OCI-LY1 (cell line): ENCODE data around the gene ZCCHC14.
"Not testable (repeated sequence)": the region's sequence is repeated elsewhere in the genome, so short reads cannot be mapped to it uniquely, and the experiment has no call there.

Experiments used
- H2AFZ ChIP-seq: fragments of 200-600 bp; sonication (generic), shearing (Covaris generic); 2 replicates; pipeline ENCODE4 v1.6.0; 2014; ENCODE audit warnings: antibody characterized with exemption, mild to moderate bottlenecking, low read length
- H3F3A ChIP-seq: fragments of 200-600 bp; sonication (generic), shearing (Covaris generic); 2 replicates; pipeline ENCODE4 v1.6.0; 2014; ENCODE audit warnings: mild to moderate bottlenecking, antibody characterized with exemption, low read length, moderate library complexity; ENCODE audit not compliant: insufficient read depth
- H3K27ac ChIP-seq: fragments of 200-600 bp; sonication (generic); 2 replicates; pipeline ENCODE4 v1.5.1; 2014; ENCODE audit warnings: low read length, mixed run types, mild to moderate bottlenecking, low read depth; ENCODE audit not compliant: poor library complexity, severe bottlenecking
- H3K27me3 ChIP-seq: fragments of 200-600 bp; sonication (generic); 2 replicates; pipeline ENCODE4 v1.6.0; 2014; ENCODE audit warnings: antibody characterized with exemption, mild to moderate bottlenecking, low read length, moderate library complexity; ENCODE audit not compliant: insufficient read depth
- H3K36me3 ChIP-seq: fragments of 200-600 bp; sonication (generic); 2 replicates; pipeline ENCODE4 v1.6.1; 2014; ENCODE audit warnings: mild to moderate bottlenecking, antibody characterized with exemption, low read length, moderate library complexity, mixed read lengths; ENCODE audit not compliant: insufficient read depth
- H3K4me1 ChIP-seq: fragments of 200-600 bp; sonication (generic); 2 replicates; pipeline ENCODE4 v1.5.1; 2014; ENCODE audit warnings: mild to moderate bottlenecking, low read length, moderate library complexity; ENCODE audit not compliant: insufficient read depth, severe bottlenecking
- H3K4me2 ChIP-seq: fragments of 200-600 bp; sonication (generic), shearing (Covaris generic); 2 replicates; pipeline ENCODE4 v1.6.1; 2014; ENCODE audit warnings: low read length
- H3K4me3 ChIP-seq: fragments of 200-600 bp; sonication (generic); 2 replicates; pipeline ENCODE4 v1.5.1; 2014; ENCODE audit warnings: low read length, low read depth, mild to moderate bottlenecking, mixed read lengths; ENCODE audit not compliant: poor library complexity, severe bottlenecking
- H3K79me2 ChIP-seq: fragments of 200-600 bp; shearing (Covaris generic); 2 replicates; pipeline ENCODE4 v1.6.1; 2016; ENCODE audit warnings: mixed run types, low read length, mixed read lengths; ENCODE audit not compliant: insufficient read depth
- H3K9ac ChIP-seq: fragments of 200-600 bp; sonication (generic), shearing (Covaris generic); 2 replicates; pipeline ENCODE4 v1.6.1; 2014; ENCODE audit warnings: mild to moderate bottlenecking, low read length, mixed read lengths
- H3K9me2 ChIP-seq: fragments of 200-600 bp; sonication (generic), shearing (Covaris generic); 2 replicates; pipeline ENCODE4 v1.6.1; 2014; ENCODE audit warnings: low read depth, mild to moderate bottlenecking, low read length, mixed read lengths
- H3K9me3 ChIP-seq: fragments of 200-600 bp; shearing (Covaris generic); 2 replicates; pipeline ENCODE4 v1.6.1; 2014; ENCODE audit warnings: low read length, mixed read lengths
- H4K20me1 ChIP-seq: fragments of 200-600 bp; sonication (generic), shearing (Covaris generic); 2 replicates; pipeline ENCODE4 v1.6.0; 2016; ENCODE audit warnings: mild to moderate bottlenecking, low read length; ENCODE audit not compliant: insufficient read depth
- CTCF ChIP-seq: fragments of 200-600 bp; sonication (generic), shearing (Covaris generic); IDR thresholded peaks from 2 replicates; pipeline ENCODE4 v1.5.1; 2017; ENCODE audit warnings: mild to moderate bottlenecking, antibody characterized with exemption, low read length, moderate library complexity, mixed read lengths
- EZH2 ChIP-seq: fragments of 200-600 bp; sonication (generic), shearing (Covaris generic); IDR thresholded peaks from 2 replicates; pipeline ENCODE4 v1.8.0; 2017; ENCODE audit warnings: borderline replicate concordance, mixed run types, mild to moderate bottlenecking, antibody characterized with exemption, low read length, moderate library complexity, mixed read lengths

Gene ZCCHC14

GRCh38 chr16:87484487-87485331 is 8.1 kb downstream of the ZCCHC14 start:
- Histone ChIP-seq H3F3A (no peaks in the 10 kb centered on the region; the same call in 1 of the 2 replicates), H3K9me3 (no peaks in the 10 kb centered on the region), H2AFZ (no peak overlapping the region), H3K27me3 (no peaks in the 10 kb centered on the region), H3K4me2 (no peak overlapping the region), H4K20me1 (no peaks in the 10 kb centered on the region), H3K9ac (no peak overlapping the region), H3K9me2 (no peaks in the 10 kb centered on the region), H3K4me1 (peaks cover 30% of the 10 kb centered on the region), H3K27ac (no peak overlapping the region), H3K4me3 (no peak overlapping the region), H3K36me3 (peaks cover 7% of the 10 kb centered on the region), H3K79me2 (peaks cover 23% of the 10 kb centered on the region)
- TF ChIP-seq EZH2 (no peak), CTCF (no peak)

- no peak overlapping the region for H3K27ac ChIP-seq
- peaks cover 17% of the 10 kb centered on the region for H3K4me1 ChIP-seq
- H3K27me3 ChIP-seq, result no peaks in the 10 kb centered on the region
- no peaks in the 10 kb centered on the region for H3K9me2 ChIP-seq
- peaks cover 14% of the 10 kb centered on the region for H3K79me2 ChIP-seq
- H3K4me3 ChIP-seq, result no peak overlapping the region
- no peak overlapping the region for H3K9ac ChIP-seq
- no peaks in the 10 kb centered on the region for H3K9me3 ChIP-seq
- no peaks in the 10 kb centered on the region for H3F3A ChIP-seq
- no peak overlapping the region for H2AFZ ChIP-seq
- H3K36me3 ChIP-seq, result peaks cover 12% of the 10 kb centered on the region
- TF ChIP-seq EZH2 (no peak), CTCF (no peak)
- H3K4me2 ChIP-seq, result no peak overlapping the region
- no peaks in the 10 kb centered on the region for H4K20me1 ChIP-seq
These were observed 9.3 kb downstream of the ZCCHC14 start for GRCh38 chr16:87483481-87483880.

GRCh38 chr16:87482670-87483069 is 10.2 kb downstream of the ZCCHC14 start:
- not testable (repeated sequence) for H4K20me1 ChIP-seq, H2AFZ ChIP-seq, H3F3A ChIP-seq, H3K4me2 ChIP-seq, H3K27ac ChIP-seq, H3K9ac ChIP-seq, H3K9me2 ChIP-seq, H3K27me3 ChIP-seq, H3K9me3 ChIP-seq, H3K4me3 ChIP-seq
- Histone ChIP-seq H3K36me3 (peaks cover 12% of the 10 kb centered on the region), H3K4me1 (peaks cover 17% of the 10 kb centered on the region), H3K79me2 (peaks cover 14% of the 10 kb centered on the region)

- no peak overlapping the region for H2AFZ ChIP-seq
- H3K79me2 ChIP-seq, result peaks cover 14% of the 10 kb centered on the region
These were observed 10.6 kb downstream of the ZCCHC14 start for GRCh38 chr16:87482266-87482665.

GRCh38 chr16:87481711-87482110 is 11.1 kb downstream of the ZCCHC14 start:
- H3K79me2 ChIP-seq, result not testable (repeated sequence)

More at GRCh38 chr16:87482266-87482665, 10.6 kb downstream of the ZCCHC14 start:
- no peak overlapping the region for H3K4me3 ChIP-seq
- H3K27ac ChIP-seq, result no peak overlapping the region
- H3K4me2 ChIP-seq, result no peak overlapping the region
- peaks cover 12% of the 10 kb centered on the region for H3K36me3 ChIP-seq
- no peaks in the 10 kb centered on the region for H3K9me3 ChIP-seq
- H4K20me1 ChIP-seq, result no peaks in the 10 kb centered on the region
- no peaks in the 10 kb centered on the region for H3K27me3 ChIP-seq
- no peaks in the 10 kb centered on the region for H3K9me2 ChIP-seq
- TF ChIP-seq EZH2, result no peak
- TF ChIP-seq CTCF, result no peak
- no peaks in the 10 kb centered on the region for H3F3A ChIP-seq
- H3K9ac ChIP-seq, result no peak overlapping the region
- H3K4me1 ChIP-seq, result peaks cover 17% of the 10 kb centered on the region

More at GRCh38 chr16:87481711-87482110, 11.1 kb downstream of the ZCCHC14 start:
- H3K27ac ChIP-seq, H3K4me2 ChIP-seq, H4K20me1 ChIP-seq, H2AFZ ChIP-seq, H3F3A ChIP-seq, H3K9me2 ChIP-seq, H3K9me3 ChIP-seq, H3K9ac ChIP-seq, H3K27me3 ChIP-seq, H3K4me3 ChIP-seq: not testable (repeated sequence)
- peaks cover 12% of the 10 kb centered on the region for H3K36me3 ChIP-seq
- H3K4me1 ChIP-seq, result peaks cover 14% of the 10 kb centered on the region
